ENCODE data around the gene SMIM24. TPM values are rescaled to one million over a fixed set of nuclear protein-coding genes. Genes with fewer than 3 reads are reported as not detected.

Gene SMIM24
- polyA plus RNA-seq, 1 donor from 2014 or later = not detected

DNA sequence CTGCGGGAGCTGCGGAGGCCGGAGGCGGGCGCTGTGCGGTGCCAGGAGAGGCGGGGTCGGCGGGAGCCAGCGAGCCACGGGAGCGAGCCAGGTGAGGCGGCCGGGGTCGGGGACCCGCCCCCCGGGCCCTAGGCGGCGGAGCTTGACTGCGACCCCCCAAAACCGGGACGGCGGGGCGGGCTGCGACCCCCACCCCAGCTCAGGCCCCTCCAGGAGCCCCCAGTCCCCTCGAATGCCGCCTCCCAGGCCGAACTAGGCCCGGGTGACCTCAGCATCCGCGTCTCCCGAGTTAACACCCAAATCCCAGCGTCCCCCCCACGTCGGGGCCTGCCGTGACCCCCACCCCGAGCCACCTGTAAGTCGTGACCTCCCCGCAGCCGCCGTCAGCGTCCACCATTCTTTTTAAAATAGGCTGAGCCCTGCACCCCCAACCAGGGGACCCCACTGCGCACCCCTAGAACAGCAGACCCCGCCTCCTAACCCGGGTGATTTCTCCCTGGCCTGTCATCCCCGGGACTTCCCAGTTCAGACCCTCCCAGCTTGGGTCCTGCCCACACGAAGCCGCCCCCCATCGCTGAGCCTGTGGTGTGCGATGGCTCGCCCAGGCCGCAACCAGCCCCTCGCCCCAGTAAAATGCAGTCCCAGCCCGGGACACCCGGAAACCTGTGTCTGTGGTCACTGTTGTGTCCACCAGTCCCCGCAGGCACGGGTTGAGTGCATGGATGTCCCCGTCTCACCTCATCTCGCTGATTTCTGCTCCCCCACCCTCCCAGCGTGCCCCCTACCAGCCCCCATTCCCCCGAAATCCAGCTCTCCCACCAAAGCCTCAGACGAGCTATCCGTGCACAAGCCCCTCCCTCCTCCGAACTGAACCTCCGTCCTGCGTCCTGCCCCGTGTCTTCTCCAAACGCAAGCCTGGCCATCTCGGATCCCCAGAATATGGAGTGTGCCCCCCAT lies 26.3 kb upstream of the SMIM24 start:
- H2AFZ ChIP-seq (ENCODE audit: low read depth, low read length) = no peak overlapping the region
- H3K27me3 ChIP-seq (ENCODE audit: insufficient read depth, low read depth, low read length) = no peaks in the 10 kb centered on the region
- peaks cover 44% of the 10 kb centered on the region for H3K79me2 ChIP-seq (replicated peaks; ENCODE audit: insufficient read depth, low read length)
- peaks cover 13% of the 10 kb centered on the region for H4K20me1 ChIP-seq (ENCODE audit: insufficient read depth)
- H3K9me3 ChIP-seq (ENCODE audit: low read length) = no peaks in the 10 kb centered on the region
- H3K36me3 ChIP-seq (ENCODE audit: insufficient read depth, low read length) = no peaks in the 10 kb centered on the region
- H3K4me2 ChIP-seq (ENCODE audit: low read length) = peak overlapping the region; percentile 80
- no peaks in the 10 kb centered on the region for H3F3A ChIP-seq (ENCODE audit: insufficient read depth, low read length, poor library complexity, severe bottlenecking)
- H3K27ac ChIP-seq (ENCODE audit: low read length) = peak overlapping the region; percentile 60
- H3K9ac ChIP-seq (ENCODE audit: low read length) = peak overlapping the region; percentile 94
- peak overlapping the region; percentile 95 for H3K4me3 ChIP-seq (ENCODE audit: low read length)
- TF ChIP-seq SMC3 (conservative IDR thresholded peaks at IDR 0.05; ENCODE audit: poor library complexity) (no peak), REST (IDR thresholded peaks at IDR 0.05; ENCODE audit: borderline replicate concordance) (no peak), MXI1 (conservative IDR thresholded peaks at IDR 0.05; ENCODE audit: poor library complexity, severe bottlenecking) (no peak), POLR2AphosphoS5 (IDR thresholded peaks at IDR 0.05) (no peak), EP300 (conservative IDR thresholded peaks at IDR 0.05; ENCODE audit: poor library complexity, severe bottlenecking) (no peak), EZH2 (IDR thresholded peaks at IDR 0.05; ENCODE audit: borderline replicate concordance, insufficient read depth, low read length, poor library complexity, severe bottlenecking) (no peak), TAF1 (IDR thresholded peaks at IDR 0.05; ENCODE audit: low read depth) (no peak), CTCF (IDR thresholded peaks at IDR 0.05; ENCODE audit: poor library complexity, severe bottlenecking) (no peak), RAD21 (conservative IDR thresholded peaks at IDR 0.05) (no peak)
- no peaks in the 10 kb centered on the region for H3K9me2 ChIP-seq (ENCODE audit: insufficient read depth, low read length)

GRCh38 chr19:3505598-3506383 lies 25.5 kb upstream of the SMIM24 start, which contains the start of gene FZR1:
FZR1 (plus strand) TSS chr19:3506311; CDS start chr19:3522990, 16,679 bp downstream.
- Histone ChIP-seq H3K4me2 (ENCODE audit: low read length) (peak within 1 kb of the TSS; percentile 80), H3K36me3 (ENCODE audit: insufficient read depth, low read length) (no peaks in the 10 kb centered on the region)
- TF ChIP-seq REST (IDR thresholded peaks at IDR 0.05; ENCODE audit: borderline replicate concordance) = peak; percentile 75
- TF ChIP-seq SMC3 (conservative IDR thresholded peaks at IDR 0.05; ENCODE audit: poor library complexity) = no peak
- TF ChIP-seq TAF1 (IDR thresholded peaks at IDR 0.05; ENCODE audit: low read depth) = peak; percentile 40
- TF ChIP-seq RAD21 (conservative IDR thresholded peaks at IDR 0.05) = no peak
- TF ChIP-seq CTCF (IDR thresholded peaks at IDR 0.05; ENCODE audit: poor library complexity, severe bottlenecking) = peak; percentile 54
- peak; percentile 93 for TF ChIP-seq POLR2AphosphoS5 (IDR thresholded peaks at IDR 0.05)
- no peak for TF ChIP-seq EZH2 (IDR thresholded peaks at IDR 0.05; ENCODE audit: borderline replicate concordance, insufficient read depth, low read length, poor library complexity, severe bottlenecking)
- TF ChIP-seq MXI1 (conservative IDR thresholded peaks at IDR 0.05; ENCODE audit: poor library complexity, severe bottlenecking) = peak; percentile 92
- TF ChIP-seq EP300 (conservative IDR thresholded peaks at IDR 0.05; ENCODE audit: poor library complexity, severe bottlenecking) = peak; percentile 85

More at GRCh38 chr19:3505598-3506383, 25.5 kb upstream of the SMIM24 start, which contains the start of gene FZR1:
- Histone ChIP-seq H3K9ac (ENCODE audit: low read length) (peak within 1 kb of the TSS; percentile 94), H3K9me2 (ENCODE audit: insufficient read depth, low read length) (no peaks in the 10 kb centered on the region), H3K9me3 (ENCODE audit: low read length) (no peaks in the 10 kb centered on the region), H3F3A (ENCODE audit: insufficient read depth, low read length, poor library complexity, severe bottlenecking) (no peaks in the 10 kb centered on the region), H4K20me1 (ENCODE audit: insufficient read depth) (peaks cover 6% of the 10 kb centered on the region), H3K79me2 (replicated peaks; ENCODE audit: insufficient read depth, low read length) (peaks cover 37% of the 10 kb centered on the region), H3K27me3 (ENCODE audit: insufficient read depth, low read depth, low read length) (no peaks in the 10 kb centered on the region), H2AFZ (ENCODE audit: low read depth, low read length) (peak within 1 kb of the TSS; percentile 98), H3K4me3 (ENCODE audit: low read length) (peak within 1 kb of the TSS; percentile 95), H3K27ac (ENCODE audit: low read length) (peak within 1 kb of the TSS; percentile 95)
